Daoy (cell line): ENCODE results near the gene MRPS27. TPM values are rescaled to one million over a fixed set of nuclear protein-coding genes. Genes with fewer than 3 reads are reported as not detected.

Experiments used
- DNase-seq: peaks from one replicate; pipeline ENCODE4 v3.0.0-alpha.2; 2015; ENCODE audit warnings: low read depth
- total RNA-seq: library from RNA; depleted of rRNA; stranded (reverse); fragments of >200 nt; shearing (Covaris generic); gene quantifications from 2 replicates; pipeline ENCODE4 v1.2.3, GENCODE V29; 2014

Gene MRPS27
- total RNA-seq, 1 experiment from 2014 or later, result 117 TPM

- no peak for DNase-seq
These were observed 87.2 kb downstream of the MRPS27 start for GRCh38 chr5:72232838-72233237.

- no peak for DNase-seq
These were observed 87.9 kb downstream of the MRPS27 start for GRCh38 chr5:72231991-72232703.

- DNase-seq, result no peak
These were observed 91.1 kb downstream of the MRPS27 start for GRCh38 chr5:72228960-72229359.

- no peak for DNase-seq
These were observed 93.1 kb downstream of the MRPS27 start for GRCh38 chr5:72226950-72227349.

- DNase-seq, result no peak
These were observed 94.3 kb downstream of the MRPS27 start for GRCh38 chr5:72225741-72226140.

GRCh38 chr5:72224946-72225463 lies 95.0 kb downstream of the MRPS27 start:
- no peak for DNase-seq

GRCh38 chr5:72223371-72223770 lies 96.7 kb downstream of the MRPS27 start:
- DNase-seq, result no peak

GRCh38 chr5:72222521-72222920 lies 97.5 kb downstream of the MRPS27 start:
- no peak for DNase-seq

- no peak for DNase-seq
These were observed 98.5 kb downstream of the MRPS27 start for GRCh38 chr5:72221541-72221940.

GRCh38 chr5:72221099-72221498 lies 98.9 kb downstream of the MRPS27 start:
- no peak for DNase-seq

- DNase-seq, result no peak
These were observed 103.3 kb downstream of the MRPS27 start for GRCh38 chr5:72216756-72217155.

- DNase-seq, result no peak
These were observed 105.9 kb downstream of the MRPS27 start for GRCh38 chr5:72214168-72214567.

GRCh38 chr5:72213482-72213881 lies 106.6 kb downstream of the MRPS27 start:
- no peak for DNase-seq

- DNase-seq, result no peak
These were observed 107.9 kb downstream of the MRPS27 start for GRCh38 chr5:72212171-72212570.

GRCh38 chr5:72210888-72211678 lies 109.0 kb downstream of the MRPS27 start:
- DNase-seq, result peak; percentile 72

GRCh38 chr5:72209147-72210115 lies 110.6 kb downstream of the MRPS27 start:
- DNase-seq, result peak; percentile 68

GRCh38 chr5:72208324-72208926 lies 111.6 kb downstream of the MRPS27 start:
- DNase-seq, result no peak

GRCh38 chr5:72206994-72207393 lies 113.0 kb downstream of the MRPS27 start:
- no peak for DNase-seq

GRCh38 chr5:72206160-72206559 lies 113.9 kb downstream of the MRPS27 start:
- no peak for DNase-seq

- no peak for DNase-seq
These were observed 114.5 kb downstream of the MRPS27 start for GRCh38 chr5:72205431-72206009.

- no peak for DNase-seq
These were observed 115.1 kb downstream of the MRPS27 start for GRCh38 chr5:72204946-72205345.
